Skeletal muscle satellite cell (primary cell): ENCODE results near the gene C6orf141. TPM values are rescaled to one million over a fixed set of nuclear protein-coding genes. Genes with fewer than 3 reads are reported as not detected.
A peak's percentile ranks its signal among the peaks of the same experiment; 100 is the strongest.

Experiments
- H3K27me3 ChIP-seq: 2 replicates; pipeline ENCODE4 v1.7.0; 2013; ENCODE audit warnings: low read length; ENCODE audit not compliant: control insufficient read depth, insufficient read depth
- H3K36me3 ChIP-seq: 2 replicates; pipeline ENCODE4 v1.7.0; 2013; ENCODE audit warnings: mild to moderate bottlenecking, control low read depth, low read length; ENCODE audit not compliant: insufficient read depth
- H3K4me1 ChIP-seq: 2 replicates; pipeline ENCODE4 v1.7.0; 2013; ENCODE audit warnings: low read length; ENCODE audit not compliant: control insufficient read depth, insufficient read depth
- H3K4me2 ChIP-seq: 2 replicates; pipeline ENCODE4 v1.7.0; 2013; ENCODE audit warnings: mild to moderate bottlenecking, low read length
- H3K4me3 ChIP-seq: 2 replicates; pipeline ENCODE4 v1.7.0; 2013; ENCODE audit warnings: low read length
- H3K9ac ChIP-seq: 2 replicates; pipeline ENCODE4 v1.7.0; 2013; ENCODE audit warnings: mild to moderate bottlenecking, low read depth, low read length, moderate library complexity
- H3K9me3 ChIP-seq: replicated peaks from 2 replicates; pipeline ENCODE4 v1.7.0; 2013; ENCODE audit warnings: mild to moderate bottlenecking, control low read depth, low read length
- total RNA-seq: library from RNA; depleted of rRNA; stranded (reverse); fragments of >200 nt; gene quantifications from 2 replicates; pipeline ENCODE4 v1.2.3, GENCODE V29; 2012; rRNA removed

The C6orf141 gene
- 0.22 and 7.1 TPM in 2 replicates for total RNA-seq

- H3K36me3 ChIP-seq, result no peaks in the 10 kb centered on the region
Measured at GRCh38 chr6:49550492-49551077, at the start of gene C6orf141. Gene C6orf141, plus strand, starts transcription at chr6:49550668. Its CDS starts 125 bp downstream, at chr6:49550793.

GRCh38 chr6:49504666-49505065, 45.8 kb upstream of the C6orf141 start:
- no peak overlapping the region for H3K4me2 ChIP-seq
- H3K27me3 ChIP-seq, result no peaks in the 10 kb centered on the region
- H3K9ac ChIP-seq, result no peak overlapping the region
- H3K36me3 ChIP-seq, result no peaks in the 10 kb centered on the region
- H3K9me3 ChIP-seq, result no peaks in the 10 kb centered on the region
- H3K4me3 ChIP-seq, result no peak overlapping the region
- no peaks in the 10 kb centered on the region for H3K4me1 ChIP-seq

More at GRCh38 chr6:49550492-49551077, at the start of gene C6orf141:
- no peak within 1 kb of the TSS for H3K9ac ChIP-seq
- H3K4me2 ChIP-seq, result peak within 1 kb of the TSS; percentile 85
- H3K4me3 ChIP-seq, result peak within 1 kb of the TSS; percentile 62
- H3K9me3 ChIP-seq, result no peaks in the 10 kb centered on the region
- H3K4me1 ChIP-seq, result peaks cover 19% of the 10 kb centered on the region
- H3K27me3 ChIP-seq, result peaks cover 34% of the 10 kb centered on the region

- Histone ChIP-seq H3K4me1 (no peaks in the 10 kb centered on the region), H3K36me3 (no peaks in the 10 kb centered on the region), H3K4me3 (no peak overlapping the region)
Measured at GRCh38 chr6:49506569-49507111, 43.8 kb upstream of the C6orf141 start.

GRCh38 chr6:49509342-49509741, 41.1 kb upstream of the C6orf141 start:
- H3K36me3 ChIP-seq, result no peaks in the 10 kb centered on the region
- H3K9me3 ChIP-seq, result no peaks in the 10 kb centered on the region
- H3K27me3 ChIP-seq, result peaks cover 5% of the 10 kb centered on the region
- H3K4me3 ChIP-seq, result no peak overlapping the region
- H3K4me1 ChIP-seq, result no peaks in the 10 kb centered on the region
- no peak overlapping the region for H3K4me2 ChIP-seq
- H3K9ac ChIP-seq, result no peak overlapping the region

More at GRCh38 chr6:49506569-49507111, 43.8 kb upstream of the C6orf141 start:
- peaks cover 4% of the 10 kb centered on the region for H3K27me3 ChIP-seq
- H3K4me2 ChIP-seq, result no peak overlapping the region
- H3K9ac ChIP-seq, result no peak overlapping the region
- no peaks in the 10 kb centered on the region for H3K9me3 ChIP-seq

GRCh38 chr6:49513153-49513989, 37.1 kb upstream of the C6orf141 start:
- Histone ChIP-seq H3K27me3 (peaks cover 8% of the 10 kb centered on the region), H3K9me3 (no peaks in the 10 kb centered on the region), H3K36me3 (no peaks in the 10 kb centered on the region), H3K4me1 (no peaks in the 10 kb centered on the region), H3K4me3 (no peak overlapping the region), H3K4me2 (no peak overlapping the region), H3K9ac (no peak overlapping the region)

- H3K27me3 ChIP-seq, result peaks cover 8% of the 10 kb centered on the region
- H3K9ac ChIP-seq, result no peak overlapping the region
- H3K4me2 ChIP-seq, result no peak overlapping the region
- no peaks in the 10 kb centered on the region for H3K9me3 ChIP-seq
- H3K36me3 ChIP-seq, result no peaks in the 10 kb centered on the region
- no peak overlapping the region for H3K4me3 ChIP-seq
- H3K4me1 ChIP-seq, result no peaks in the 10 kb centered on the region
Measured at GRCh38 chr6:49514571-49515484, 35.6 kb upstream of the C6orf141 start.

GRCh38 chr6:49515485-49516146, 34.9 kb upstream of the C6orf141 start:
- Histone ChIP-seq H3K9me3 (no peaks in the 10 kb centered on the region), H3K4me1 (no peaks in the 10 kb centered on the region), H3K4me3 (no peak overlapping the region), H3K9ac (no peak overlapping the region), H3K36me3 (no peaks in the 10 kb centered on the region), H3K27me3 (peaks cover 8% of the 10 kb centered on the region), H3K4me2 (no peak overlapping the region)

GRCh38 chr6:49516147-49516505, 34.3 kb upstream of the C6orf141 start:
- Histone ChIP-seq H3K27me3 (peaks cover 8% of the 10 kb centered on the region), H3K4me2 (no peak overlapping the region), H3K4me3 (no peak overlapping the region), H3K9ac (no peak overlapping the region), H3K4me1 (no peaks in the 10 kb centered on the region), H3K36me3 (no peaks in the 10 kb centered on the region), H3K9me3 (no peaks in the 10 kb centered on the region)

- Histone ChIP-seq H3K27me3 (peaks cover 3% of the 10 kb centered on the region), H3K4me2 (no peak overlapping the region), H3K9ac (no peak overlapping the region), H3K4me1 (no peaks in the 10 kb centered on the region), H3K36me3 (no peaks in the 10 kb centered on the region), H3K9me3 (no peaks in the 10 kb centered on the region), H3K4me3 (no peak overlapping the region)
Measured at GRCh38 chr6:49517919-49518318, 32.5 kb upstream of the C6orf141 start.

GRCh38 chr6:49519660-49520059, 30.8 kb upstream of the C6orf141 start:
- H3K4me3 ChIP-seq, result no peak overlapping the region
- H3K9me3 ChIP-seq, result no peaks in the 10 kb centered on the region
- no peaks in the 10 kb centered on the region for H3K4me1 ChIP-seq
- peaks cover 3% of the 10 kb centered on the region for H3K27me3 ChIP-seq
- H3K9ac ChIP-seq, result no peak overlapping the region
- H3K4me2 ChIP-seq, result no peak overlapping the region
- no peaks in the 10 kb centered on the region for H3K36me3 ChIP-seq
